Mesenteric fat pad (tissue), 1 donor: Measurements from ENCODE around the gene ADCYAP1R1. TPM values are rescaled to one million over a fixed set of nuclear protein-coding genes. Genes with fewer than 3 reads are reported as not detected.
"Not testable (repeated sequence)": the region's sequence is repeated elsewhere in the genome, so short reads cannot be mapped to it uniquely, and the experiment has no call there.

Experiments
- DNase-seq: peaks from one replicate; pipeline ENCODE4 v3.0.0-alpha.2; 2020; ENCODE audit warnings: low spot score
- total RNA-seq: library from RNA; stranded (reverse); fragmentation: NEBNext Ultra II Directional; extraction: Animal tissue kit (Norgen Biotek cat#: 25700); gene quantifications from one replicate; pipeline ENCODE4 v1.2.1, GENCODE V29; 2021
- donor health status: DM: yes; HTN: yes; CAD: no.

ADCYAP1R1 gene
- total RNA-seq, 1 donor from 2014 or later, result 2.5 TPM

- DNase-seq, result no peak
These were observed 74.9 kb downstream of the ADCYAP1R1 start for GRCh38 chr7:31126976-31127375.

GRCh38 chr7:31129067-31129466, 77.0 kb downstream of the ADCYAP1R1 start:
- DNase-seq, result no peak

GRCh38 chr7:31133497-31133896, 81.4 kb downstream of the ADCYAP1R1 start:
- DNase-seq, result no peak

- no peak for DNase-seq
These were observed 82.4 kb downstream of the ADCYAP1R1 start for GRCh38 chr7:31134246-31135188.

GRCh38 chr7:31137234-31137633, 85.1 kb downstream of the ADCYAP1R1 start:
- DNase-seq, result no peak

- DNase-seq, result no peak
These were observed 93.2 kb downstream of the ADCYAP1R1 start for GRCh38 chr7:31145339-31145738.

- DNase-seq, result no peak
These were observed 93.9 kb downstream of the ADCYAP1R1 start for GRCh38 chr7:31146030-31146429.

GRCh38 chr7:31146538-31146937, 94.4 kb downstream of the ADCYAP1R1 start:
- no peak for DNase-seq

GRCh38 chr7:31151849-31152248, 99.7 kb downstream of the ADCYAP1R1 start:
- no peak for DNase-seq

GRCh38 chr7:31153318-31153717, 101.2 kb downstream of the ADCYAP1R1 start:
- not testable (repeated sequence) for DNase-seq

GRCh38 chr7:31160941-31161340, 108.8 kb downstream of the ADCYAP1R1 start:
- no peak for DNase-seq

Other genes starting within 250 kb of the ADCYAP1R1 start
- 140 TPM for gene AQP1, start 140.5 kb upstream of the ADCYAP1R1 start, total RNA-seq
- not detected for gene GHRHR, start 88.4 kb upstream of the ADCYAP1R1 start, total RNA-seq